Astrocyte (in vitro differentiated cells and primary cell): ENCODE data around the gene KRT82. TPM values are rescaled to one million over a fixed set of nuclear protein-coding genes. Genes with fewer than 3 reads are reported as not detected.

Source experiments
- DNase-seq: peaks from one replicate; pipeline ENCODE4 v3.0.0-alpha.2; 2010; ENCODE audit warnings: low read depth
- FAIRE-seq: peaks from 2 replicates; lab custom pipeline; 2011; peaks lifted over from hg19 to GRCh38; lab: Jason Lieb, UNC
- H2AFZ ChIP-seq: 2 replicates; pipeline ENCODE4 v1.6.0; 2012; ENCODE audit warnings: low read depth, low read length, inconsistent platforms
- H3K27ac ChIP-seq: 2 replicates; pipeline ENCODE4 v1.5.1; 2011; ENCODE audit warnings: low read depth, low read length, inconsistent platforms
- H3K27me3 ChIP-seq: 2 replicates; pipeline ENCODE4 v1.6.0; 2011; ENCODE audit warnings: low read length, inconsistent platforms; ENCODE audit not compliant: insufficient read depth
- H3K36me3 ChIP-seq: 2 replicates; pipeline ENCODE4 v1.5.1; 2011; ENCODE audit warnings: low read length, inconsistent platforms; ENCODE audit not compliant: insufficient read depth
- H3K4me1 ChIP-seq: 2 replicates; pipeline ENCODE4 v1.5.1; 2011; ENCODE audit warnings: low read length, inconsistent platforms; ENCODE audit not compliant: insufficient read depth
- H3K4me2 ChIP-seq: 2 replicates; pipeline ENCODE4 v1.6.0; 2012; ENCODE audit warnings: low read length, inconsistent platforms
- H3K4me3 ChIP-seq: 2 replicates; pipeline ENCODE4 v1.5.1; 2011; ENCODE audit warnings: low read depth, mild to moderate bottlenecking, low read length, inconsistent platforms; ENCODE audit not compliant: insufficient read depth
- H3K79me2 ChIP-seq: 2 replicates; pipeline ENCODE4 v1.6.0; 2012; ENCODE audit warnings: mild to moderate bottlenecking, low read length, inconsistent platforms; ENCODE audit not compliant: insufficient read depth
- H3K9ac ChIP-seq: 2 replicates; pipeline ENCODE4 v1.6.0; 2012; ENCODE audit warnings: mild to moderate bottlenecking, low read length, inconsistent platforms
- H3K9me3 ChIP-seq: 2 replicates; pipeline ENCODE4 v1.5.1; 2012; ENCODE audit warnings: low read depth, mild to moderate bottlenecking, low read length, inconsistent platforms; ENCODE audit not compliant: insufficient read depth
- H4K20me1 ChIP-seq: 2 replicates; pipeline ENCODE4 v1.6.0; 2012; ENCODE audit warnings: low read length, inconsistent platforms; ENCODE audit not compliant: insufficient read depth
- H3K27ac Mint-ChIP-seq: one replicate; pipeline ENCODE4 v1.8.0; 2021; ENCODE audit warnings: mild to moderate bottlenecking, mixed read lengths; ENCODE audit not compliant: unreplicated experiment
- H3K27me3 Mint-ChIP-seq: one replicate; pipeline ENCODE4 v1.8.0; 2021; ENCODE audit warnings: low read depth, mixed read lengths; ENCODE audit not compliant: unreplicated experiment
- H3K36me3 Mint-ChIP-seq: one replicate; pipeline ENCODE4 v1.8.0; 2021; ENCODE audit warnings: low read depth, mixed read lengths; ENCODE audit not compliant: unreplicated experiment
- H3K4me1 Mint-ChIP-seq: one replicate; pipeline ENCODE4 v1.8.0; 2021; ENCODE audit warnings: low read depth, mixed read lengths; ENCODE audit not compliant: unreplicated experiment
- H3K4me3 Mint-ChIP-seq: one replicate; pipeline ENCODE4 v1.8.0; 2021; ENCODE audit warnings: mild to moderate bottlenecking, moderate library complexity, mixed read lengths; ENCODE audit not compliant: unreplicated experiment
- H3K9me3 Mint-ChIP-seq: one replicate; pipeline ENCODE4 v1.8.0; 2021; ENCODE audit warnings: mild to moderate bottlenecking, mixed read lengths; ENCODE audit not compliant: unreplicated experiment
- EZH2 ChIP-seq: IDR thresholded peaks from 2 replicates; pipeline ENCODE4 v1.6.1; 2012; ENCODE audit warnings: mild to moderate bottlenecking, low read length, inconsistent platforms; ENCODE audit not compliant: insufficient read depth
- total RNA-seq: library from RNA; stranded (reverse); gene quantifications from 2 replicates; pipeline ENCODE4 v1.2.1, GENCODE V29; 2021
- TF ChIP-seq, protein P1 (sequence below): IDR thresholded peaks from 2 replicates; pipeline ENCODE4 v1.5.1; 2011; ENCODE audit warnings: low read depth, mild to moderate bottlenecking, inconsistent platforms, low read length, moderate library complexity; ENCODE audit not compliant: insufficient read depth

KRT82 gene
- total RNA-seq, 1 donor from 2014 or later: not detected

DNA sequence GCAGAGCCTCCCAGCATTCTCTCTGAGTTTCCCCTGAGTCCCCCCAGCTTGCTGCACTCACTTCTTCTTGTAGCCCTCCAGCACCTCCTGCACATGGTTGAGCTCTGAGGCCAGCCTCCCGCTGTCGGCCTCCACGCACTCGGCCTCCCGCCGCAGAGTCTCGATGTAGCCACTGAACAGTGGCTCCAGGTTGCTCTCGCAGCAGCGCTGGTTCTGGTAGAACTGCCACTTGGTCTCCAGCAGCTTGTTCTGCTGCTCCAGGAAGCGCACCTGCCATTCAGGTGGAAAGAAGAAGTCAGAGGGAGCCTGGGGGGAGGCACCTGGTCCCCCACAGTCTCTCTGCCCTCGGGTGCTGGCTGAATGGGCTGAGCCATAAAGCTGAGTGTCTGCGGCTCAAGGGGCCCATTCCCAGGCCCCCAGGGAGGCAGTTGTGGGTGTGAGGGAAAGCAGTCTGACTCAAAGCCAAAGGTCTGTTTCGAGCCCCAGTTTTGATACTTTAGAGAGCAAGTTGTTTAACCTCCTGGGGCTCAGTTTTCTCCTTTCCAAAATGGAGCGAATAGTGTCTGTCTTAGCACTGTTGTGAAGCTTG, 41.1 kb downstream of the KRT82 start:
- peaks cover 7% of the 10 kb centered on the region for H3K9me3 Mint-ChIP-seq
- H3K9me3 ChIP-seq: no peaks in the 10 kb centered on the region
- H3K4me3 ChIP-seq: no peak overlapping the region
- no peak overlapping the region for H3K4me3 Mint-ChIP-seq
- DNase-seq (no peak), FAIRE-seq (no peak)
- no peak overlapping the region for H2AFZ ChIP-seq
- H3K27ac Mint-ChIP-seq: no peak overlapping the region
- peaks cover 6% of the 10 kb centered on the region for H3K4me1 ChIP-seq
- TF ChIP-seq, protein P1, sequence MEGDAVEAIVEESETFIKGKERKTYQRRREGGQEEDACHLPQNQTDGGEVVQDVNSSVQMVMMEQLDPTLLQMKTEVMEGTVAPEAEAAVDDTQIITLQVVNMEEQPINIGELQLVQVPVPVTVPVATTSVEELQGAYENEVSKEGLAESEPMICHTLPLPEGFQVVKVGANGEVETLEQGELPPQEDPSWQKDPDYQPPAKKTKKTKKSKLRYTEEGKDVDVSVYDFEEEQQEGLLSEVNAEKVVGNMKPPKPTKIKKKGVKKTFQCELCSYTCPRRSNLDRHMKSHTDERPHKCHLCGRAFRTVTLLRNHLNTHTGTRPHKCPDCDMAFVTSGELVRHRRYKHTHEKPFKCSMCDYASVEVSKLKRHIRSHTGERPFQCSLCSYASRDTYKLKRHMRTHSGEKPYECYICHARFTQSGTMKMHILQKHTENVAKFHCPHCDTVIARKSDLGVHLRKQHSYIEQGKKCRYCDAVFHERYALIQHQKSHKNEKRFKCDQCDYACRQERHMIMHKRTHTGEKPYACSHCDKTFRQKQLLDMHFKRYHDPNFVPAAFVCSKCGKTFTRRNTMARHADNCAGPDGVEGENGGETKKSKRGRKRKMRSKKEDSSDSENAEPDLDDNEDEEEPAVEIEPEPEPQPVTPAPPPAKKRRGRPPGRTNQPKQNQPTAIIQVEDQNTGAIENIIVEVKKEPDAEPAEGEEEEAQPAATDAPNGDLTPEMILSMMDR: no peak
- TF ChIP-seq EZH2: no peak
- H4K20me1 ChIP-seq: no peaks in the 10 kb centered on the region
- H3K9ac ChIP-seq: no peak overlapping the region
- no peaks in the 10 kb centered on the region for H3K79me2 ChIP-seq
- peaks cover 64% of the 10 kb centered on the region for H3K27me3 Mint-ChIP-seq
- H3K36me3 ChIP-seq: no peaks in the 10 kb centered on the region
- H3K4me1 Mint-ChIP-seq: no peaks in the 10 kb centered on the region
- H3K27me3 ChIP-seq: peaks cover 15% of the 10 kb centered on the region
- H3K36me3 Mint-ChIP-seq: no peaks in the 10 kb centered on the region
- H3K4me2 ChIP-seq: no peak overlapping the region
- no peak overlapping the region for H3K27ac ChIP-seq

DNA sequence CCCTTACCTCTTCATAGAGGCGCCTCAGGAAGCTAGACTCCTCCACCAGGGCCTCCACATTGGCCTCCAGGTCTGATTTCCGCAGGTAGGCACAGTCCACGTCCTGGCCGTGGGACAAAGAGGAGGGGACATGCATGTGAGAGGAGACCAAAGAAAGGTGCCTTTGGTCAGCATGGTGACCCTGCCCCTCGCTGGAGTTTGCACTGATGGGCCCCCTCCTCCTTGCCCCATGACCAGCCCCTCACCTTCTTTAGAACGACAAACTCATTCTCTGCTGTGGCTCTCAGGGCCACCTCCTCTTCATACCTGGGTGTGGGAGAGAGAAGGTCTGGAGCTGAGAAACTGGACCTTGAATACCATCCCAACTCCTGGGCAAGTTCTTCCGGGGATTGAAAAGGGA, 42.1 kb downstream of the KRT82 start:
- Histone ChIP-seq H2AFZ (no peak overlapping the region), H3K9me3 (no peaks in the 10 kb centered on the region), H3K27me3 (peaks cover 18% of the 10 kb centered on the region), H3K36me3 (no peaks in the 10 kb centered on the region), H4K20me1 (no peaks in the 10 kb centered on the region), H3K79me2 (no peaks in the 10 kb centered on the region), H3K27ac (no peak overlapping the region), H3K9ac (no peak overlapping the region), H3K4me3 (no peak overlapping the region), H3K4me1 (peaks cover 1% of the 10 kb centered on the region), H3K4me2 (no peak overlapping the region)
- Mint-ChIP-seq H3K27ac (no peak overlapping the region), H3K4me3 (no peak overlapping the region), H3K27me3 (peaks cover 67% of the 10 kb centered on the region), H3K9me3 (peaks cover 7% of the 10 kb centered on the region), H3K4me1 (no peaks in the 10 kb centered on the region), H3K36me3 (no peaks in the 10 kb centered on the region)
- DNase-seq (no peak), FAIRE-seq (no peak)
- TF ChIP-seq EZH2: no peak
- TF ChIP-seq, protein P1: no peak

GRCh38 chr12:52363111-52363679, 42.9 kb downstream of the KRT82 start:
- Histone ChIP-seq H3K36me3 (no peaks in the 10 kb centered on the region), H3K4me1 (no peaks in the 10 kb centered on the region), H3K79me2 (no peaks in the 10 kb centered on the region), H3K4me3 (no peak overlapping the region), H3K9me3 (no peaks in the 10 kb centered on the region), H3K27ac (no peak overlapping the region), H4K20me1 (no peaks in the 10 kb centered on the region), H3K9ac (no peak overlapping the region), H2AFZ (no peak overlapping the region), H3K4me2 (no peak overlapping the region), H3K27me3 (peaks cover 16% of the 10 kb centered on the region)
- FAIRE-seq (no peak), DNase-seq (no peak)
- peaks cover 64% of the 10 kb centered on the region for H3K27me3 Mint-ChIP-seq
- TF ChIP-seq, protein P1: no peak
- no peak for TF ChIP-seq EZH2
- peaks cover 5% of the 10 kb centered on the region for H3K9me3 Mint-ChIP-seq
- no peaks in the 10 kb centered on the region for H3K4me1 Mint-ChIP-seq
- no peak overlapping the region for H3K4me3 Mint-ChIP-seq
- no peaks in the 10 kb centered on the region for H3K36me3 Mint-ChIP-seq
- no peak overlapping the region for H3K27ac Mint-ChIP-seq
